Peyer's patch (tissue), 4 donors: ENCODE results near the gene PDXP. TPM values are rescaled to one million over a fixed set of nuclear protein-coding genes. Genes with fewer than 3 reads are reported as not detected.

Source experiments
- DNase-seq, 3 donors: peaks; one replicate each; pipeline ENCODE4 v3.0.0-alpha.2; 2017 to 2019
- H3K27ac ChIP-seq, 4 donors: fragments of 200-600 bp; sonication (generic); one replicate each; pipeline ENCODE4 v1.5.1; 2016 to 2019
- H3K27me3 ChIP-seq, 2 donors: fragments of 200-600 bp; sonication (generic); one replicate each; pipeline ENCODE4 v1.5.1; 2019
- H3K36me3 ChIP-seq, 3 donors: fragments of 200-600 bp; sonication (generic); one replicate each; pipeline ENCODE4 v1.5.1; 2016 to 2019
- H3K4me1 ChIP-seq, 4 donors: fragments of 200-600 bp; sonication (generic); one replicate each; pipeline ENCODE4 v1.5.1; 2016 to 2019
- H3K4me3 ChIP-seq, 4 donors: fragments of 200-600 bp; sonication (generic); 1 replicate in 3 of 4; 2 replicates in 1 of 4; pipeline ENCODE4 v1.5.1; 2016 to 2019; ENCODE audit warnings: mild to moderate bottlenecking in 1 of 4
- H3K9me3 ChIP-seq, 4 donors: fragments of 200-600 bp; sonication (generic); one replicate each; pipeline ENCODE4 v1.5.1; 2016 to 2019; ENCODE audit warnings: mild to moderate bottlenecking in 1 of 4
- CTCF ChIP-seq, 6 experiments: fragments of 450-650 bp in 4 of 6; fragments of 200-600 bp in 2 of 6; sonication (generic) in 1 of 6; IDR thresholded peaks; one replicate each; pipeline ENCODE4 v1.5.1; 2017 to 2019; ENCODE audit warnings: antibody characterized with exemption in 6 of 6, mild to moderate bottlenecking in 3 of 6, moderate library complexity in 1 of 6
- POLR2A ChIP-seq, 2 donors: fragments of 450-650 bp; IDR thresholded peaks; one replicate each; pipeline ENCODE4 v1.5.1; 2017; ENCODE audit warnings: antibody characterized with exemption in 2 of 2, mild to moderate bottlenecking in 2 of 2, moderate library complexity in 2 of 2
- total RNA-seq, 4 donors: library from RNA; depleted of rRNA; stranded (reverse); fragments of >200 nt; gene quantifications; one replicate each; pipeline ENCODE4 v1.1.0, GENCODE V29; 2016

PDXP gene
- total RNA-seq, 4 donors from 2014 or later, result 19.0 to 146 (median 111) TPM

GRCh38 chr22:37681556-37682049 lies 23.1 kb downstream of the PDXP start:
- Histone ChIP-seq H3K27ac (peak overlapping the region in 2 of 4 donors; percentile 14 to 30), H3K4me3 (no peak overlapping the region), H3K4me1 (peaks cover 0 to 44% (median 8%) of the 10 kb centered on the region in 4 donors), H3K9me3 (no peaks in the 10 kb centered on the region), H3K36me3 (no peaks in the 10 kb centered on the region), H3K27me3 (no peaks in the 10 kb centered on the region)
- TF ChIP-seq CTCF (IDR thresholded peaks at IDR 0.05), result peak; percentile 77 to 96 (median 92)
- TF ChIP-seq POLR2A (IDR thresholded peaks at IDR 0.05), result no peak
- peak; percentile 66 to 91 (median 79) for DNase-seq

DNA sequence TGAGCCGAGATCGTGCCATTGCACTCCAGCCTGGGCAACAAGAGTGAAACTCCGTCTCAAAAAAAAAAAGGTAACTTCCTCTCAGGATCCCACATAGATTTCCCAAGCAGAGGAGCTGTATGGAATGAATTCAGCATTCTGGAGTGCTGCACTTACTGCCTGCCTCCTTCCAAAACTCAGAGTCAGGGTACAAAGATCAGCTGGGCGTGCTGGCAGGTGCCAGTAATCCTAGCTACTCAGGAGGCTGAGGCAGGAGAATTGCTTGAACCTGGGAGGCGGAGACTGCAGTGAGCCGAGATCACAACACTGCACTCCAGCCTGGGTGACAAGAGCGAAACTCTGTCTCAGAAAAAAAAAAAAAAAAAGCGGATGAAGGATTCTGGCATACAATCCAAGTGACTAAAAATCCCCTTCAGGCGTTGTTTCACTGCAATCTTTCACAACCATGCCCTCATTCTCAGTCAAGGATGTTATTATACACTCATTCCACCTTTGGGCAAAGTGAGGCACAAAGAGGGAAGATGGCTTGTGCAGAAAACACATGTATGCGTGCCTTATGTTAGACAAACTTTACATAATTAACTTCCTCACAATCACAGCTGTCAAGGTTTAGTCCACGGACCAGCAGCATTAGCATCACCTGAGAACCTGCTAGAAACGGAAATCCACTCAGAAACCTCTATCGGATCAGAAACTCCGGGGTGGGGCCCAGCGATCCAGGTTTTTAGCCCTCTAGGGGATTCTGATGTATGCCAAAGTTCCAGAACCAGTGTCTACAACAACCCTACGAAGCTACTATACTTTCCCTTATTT lies 26.5 kb downstream of the PDXP start:
- H3K27ac ChIP-seq, result peak overlapping the region; percentile 79 to 90 (median 86)
- H3K4me1 ChIP-seq, result peaks cover 7 to 54% (median 17%) of the 10 kb centered on the region in 4 donors
- peaks cover 0 to 17% (median 0%) of the 10 kb centered on the region in 3 donors for H3K36me3 ChIP-seq
- DNase-seq, result peak in 2 of 3 donors; percentile 74 to 85
- H3K9me3 ChIP-seq, result no peaks in the 10 kb centered on the region
- TF ChIP-seq POLR2A (IDR thresholded peaks at IDR 0.05) (peak; percentile 36 to 75), CTCF (IDR thresholded peaks at IDR 0.05) (peak in 1 of 6 experiments; percentile 5)
- H3K4me3 ChIP-seq, result no peak overlapping the region
- H3K27me3 ChIP-seq, result no peaks in the 10 kb centered on the region

DNA sequence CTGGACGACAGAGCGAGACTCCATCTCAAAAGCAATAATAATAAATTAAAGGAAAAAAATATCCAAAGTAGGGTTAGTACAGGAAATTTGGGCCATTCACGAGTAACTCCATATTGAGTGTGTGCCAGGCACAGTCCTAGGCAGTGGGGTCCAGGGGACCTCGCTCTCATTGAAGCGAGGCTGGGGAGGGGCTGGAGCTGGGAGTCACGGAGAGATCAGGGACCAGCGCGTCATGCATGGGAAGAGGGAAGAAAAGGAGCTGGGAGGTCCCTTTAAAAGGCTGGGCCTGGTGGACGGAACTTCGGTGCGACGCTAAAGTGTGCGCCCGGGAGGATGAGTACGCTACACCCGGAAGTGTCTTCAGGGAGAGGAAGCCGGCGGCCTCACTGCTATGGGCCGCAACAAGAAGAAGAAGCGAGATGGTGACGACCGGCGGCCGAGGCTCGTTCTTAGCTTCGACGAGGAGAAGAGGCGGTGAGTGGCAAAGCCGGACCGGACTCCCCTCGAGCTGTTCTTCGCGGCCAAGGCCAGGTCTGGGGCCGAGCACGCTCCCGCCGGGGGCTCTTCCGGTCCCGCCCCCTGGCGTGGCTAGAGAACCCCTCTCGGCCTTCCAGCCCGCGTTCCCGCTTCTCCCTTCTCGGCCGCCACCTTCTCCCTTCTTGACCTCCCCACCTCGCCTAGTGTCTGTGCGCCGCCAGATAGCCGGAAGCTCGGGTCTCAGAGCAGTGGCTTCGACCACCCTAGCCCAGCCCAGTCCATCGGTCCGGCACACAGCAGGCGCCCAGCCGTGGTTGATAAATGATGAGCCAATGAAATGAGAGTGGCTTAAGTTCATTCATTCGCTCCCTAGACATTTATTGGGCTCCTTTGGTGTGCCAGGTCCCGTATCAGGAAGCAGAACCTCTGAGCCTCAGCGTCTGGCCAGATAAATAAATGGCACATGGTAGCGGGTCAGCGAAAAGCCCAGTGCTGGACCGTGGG lies 27.8 kb downstream of the PDXP start, which contains the start of gene NOL12:
Gene NOL12 (plus strand): TSS at position 342 of the 981 bp plus-strand sequence. CDS start 50 bp downstream, at position 392.
- Histone ChIP-seq H3K4me3 (peak within 1 kb of the TSS; percentile 74 to 95 (median 81)), H3K9me3 (no peaks in the 10 kb centered on the region), H3K4me1 (peaks cover 7 to 47% (median 16%) of the 10 kb centered on the region in 4 donors), H3K27ac (peak within 1 kb of the TSS; percentile 79 to 90 (median 86)), H3K27me3 (no peaks in the 10 kb centered on the region), H3K36me3 (peaks cover 0 to 30% (median 0%) of the 10 kb centered on the region in 3 donors)
- no peak for TF ChIP-seq CTCF (IDR thresholded peaks at IDR 0.05)
- peak in 1 of 2 donors; percentile 81 for TF ChIP-seq POLR2A (IDR thresholded peaks at IDR 0.05)
- DNase-seq, result peak; percentile 67 to 91 (median 87)

DNA sequence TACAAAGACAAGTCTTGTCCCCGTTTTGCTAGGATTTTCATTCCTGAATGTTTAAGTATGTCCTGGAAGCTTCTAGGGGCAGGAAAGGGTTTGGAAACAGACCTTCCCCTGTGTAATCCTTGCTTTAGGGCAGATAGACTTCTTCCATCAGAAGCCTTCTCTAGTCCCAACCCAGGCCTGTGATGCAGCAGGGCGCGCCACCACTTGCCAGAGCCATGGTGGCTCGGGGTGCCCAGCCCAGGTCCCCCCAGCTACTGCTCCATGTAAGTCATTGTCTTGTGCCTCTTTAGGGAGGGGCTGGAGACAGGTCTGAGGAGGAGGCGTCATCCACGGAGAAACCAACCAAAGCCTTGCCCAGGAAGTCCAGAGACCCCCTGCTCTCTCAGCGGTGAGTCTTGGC lies 31.9 kb downstream of the PDXP start:
- no peak for TF ChIP-seq CTCF (IDR thresholded peaks at IDR 0.05)
- TF ChIP-seq POLR2A (IDR thresholded peaks at IDR 0.05), result no peak
- peaks cover 0 to 65% (median 0%) of the 10 kb centered on the region in 3 donors for H3K36me3 ChIP-seq
- H3K4me1 ChIP-seq, result peaks cover 7 to 35% (median 12%) of the 10 kb centered on the region in 4 donors
- H3K9me3 ChIP-seq, result no peaks in the 10 kb centered on the region
- no peak overlapping the region for H3K27ac ChIP-seq
- H3K4me3 ChIP-seq, result no peak overlapping the region
- DNase-seq, result no peak
- H3K27me3 ChIP-seq, result no peaks in the 10 kb centered on the region

DNA sequence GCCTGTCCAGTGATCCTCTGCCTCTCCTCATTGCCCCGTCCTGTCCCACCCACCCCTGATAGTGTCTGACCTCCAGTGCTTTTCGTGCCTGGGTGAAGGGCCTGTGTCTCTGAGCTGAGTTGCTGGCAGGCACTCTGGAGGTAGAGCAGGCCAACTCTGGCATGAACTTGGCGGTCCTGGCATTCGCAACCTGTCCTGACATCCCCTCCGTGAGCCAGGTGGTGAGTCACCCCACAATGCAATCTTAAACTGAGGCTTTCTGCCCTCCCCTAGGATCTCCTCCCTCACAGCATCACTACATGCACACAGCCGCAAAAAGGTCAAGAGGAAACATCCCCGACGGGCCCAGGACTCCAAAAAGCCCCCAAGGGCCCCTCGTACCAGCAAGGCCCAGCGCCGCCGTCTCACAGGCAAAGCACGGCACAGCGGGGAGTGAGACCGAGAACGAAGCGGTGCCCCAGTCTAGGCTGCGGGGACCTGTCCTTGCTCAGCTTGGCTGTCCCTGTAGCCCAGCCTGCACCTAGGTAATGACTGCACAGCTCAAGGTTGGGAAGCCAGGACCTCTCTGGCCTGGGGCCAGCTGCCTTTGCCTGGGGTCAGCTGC lies 32.5 kb downstream of the PDXP start:
- Histone ChIP-seq H3K4me3 (no peak overlapping the region), H3K4me1 (peaks cover 7 to 35% (median 9%) of the 10 kb centered on the region in 4 donors), H3K36me3 (peaks cover 0 to 65% (median 0%) of the 10 kb centered on the region in 3 donors), H3K9me3 (no peaks in the 10 kb centered on the region), H3K27me3 (no peaks in the 10 kb centered on the region), H3K27ac (no peak overlapping the region)
- DNase-seq, result no peak
- TF ChIP-seq CTCF (IDR thresholded peaks at IDR 0.05), result no peak
- no peak for TF ChIP-seq POLR2A (IDR thresholded peaks at IDR 0.05)
